ENCODE measurements around the gene NATD1. TPM values are rescaled to one million over a fixed set of nuclear protein-coding genes. Genes with fewer than 3 reads are reported as not detected.

NATD1 gene
- total and polyA plus RNA-seq, 9 of the 15 experiments (the other 6 are each of a cell fraction or from before 2014, with no cell fraction given): 0.24 to 5.4 (median 1.6) TPM

DNA sequence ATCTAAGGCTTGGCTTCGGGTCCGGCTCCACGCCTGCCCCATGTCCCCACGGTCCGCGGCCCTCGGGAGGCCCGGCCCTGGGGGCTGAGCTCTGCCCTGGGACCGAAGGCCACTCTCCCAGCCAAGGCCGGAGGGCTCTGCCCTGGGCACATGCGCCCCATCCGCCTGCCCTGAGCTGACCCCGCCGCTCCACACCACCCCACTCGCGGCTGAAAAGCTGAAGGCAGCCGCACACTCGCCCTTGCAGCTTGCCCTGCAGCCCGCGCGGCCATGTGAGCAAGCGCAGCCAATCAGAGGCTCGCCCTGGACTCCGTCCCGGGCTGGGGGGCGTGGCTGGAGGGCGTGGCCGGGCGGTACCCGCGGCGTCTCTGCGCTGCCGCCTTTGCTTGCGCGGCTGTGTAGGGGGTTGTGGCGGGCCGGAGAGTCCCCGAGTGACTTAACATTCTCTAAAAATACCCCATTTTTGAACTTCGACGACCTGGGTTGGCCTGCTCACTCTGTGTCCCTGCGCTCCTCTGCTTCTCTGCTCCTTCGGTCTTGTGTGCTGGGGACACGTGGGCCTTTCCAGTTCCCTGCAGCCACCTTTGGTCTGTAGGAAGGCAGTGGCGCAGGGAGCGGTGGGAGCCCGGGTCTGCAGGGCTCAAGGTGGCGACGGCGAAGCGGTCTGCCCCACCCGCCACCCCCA is 22.5 kb upstream of the NATD1 start:
- H3K36me3 ChIP-seq (ENCODE audit: control insufficient read depth, insufficient read depth, low read length): no peaks in the 10 kb centered on the region
- peak; percentile 95 for ATAC-seq
- no TSS peak for BruUV-seq (replicated peaks)
- 3% methylated on average over 16 of the region's 52 CpGs for WGBS (ENCODE audit: insufficient coverage, low coverage, missing lambda C conversion rate)
- H3K9me1 ChIP-seq (ENCODE audit: control insufficient read depth, insufficient read depth, low read length): no peaks in the 10 kb centered on the region
- H3K4me2 ChIP-seq (ENCODE audit: insufficient read depth, low read length): peak overlapping the region; percentile 79
- DNase-seq (ENCODE audit: extremely low read depth in 1 of 4, low spot score in 3 of 4): peak; percentile 88 to 95 (median 93)
- H3K79me2 ChIP-seq (ENCODE audit: control insufficient read depth, insufficient read depth, low read length): no peaks in the 10 kb centered on the region
- in situ Hi-C loops (cut with MboI) (loop anchor here (10.0 to 25.0 kb wide), 2 partner anchors 239 to 787 kb away; no protein-coding TSS in a partner anchor), intact Hi-C loops (cut with micrococcal nuclease) (no loop called here)
- ChIA-PET POLR2A (interaction anchor here (0.6 to 1.0 kb wide), 2 partner anchors 10 to 78 kb away, joined by 3 read pairs; no protein-coding TSS in a partner anchor), CTCF (ENCODE audit: low intra/inter-chr PET ratio) (no interaction called here)
- H3K4me1 ChIP-seq (replicated peaks in 1 of 2; ENCODE audit: control insufficient read depth in 2 of 2, insufficient read depth in 2 of 2, low read length in 2 of 2): peaks cover 28 to 51% of the 10 kb centered on the region in 2 experiments; a peak in 4 of 5 replicates
- H4K20me1 ChIP-seq (replicated peaks; ENCODE audit: control insufficient read depth, insufficient read depth, low read length): peaks cover 3% of the 10 kb centered on the region; the same call in 1 of the 2 replicates
- FAIRE-seq: peak; percentile 80
- peak overlapping the region; percentile 44 for H3K4me3 ChIP-seq
- H3K9me3 ChIP-seq (replicated peaks; ENCODE audit: control insufficient read depth, insufficient read depth, low read depth, low read length): no peaks in the 10 kb centered on the region
- H3K27ac ChIP-seq (ENCODE audit: extremely low read depth, low read depth, low read length): peak overlapping the region; percentile 31; the same call in 2 of the 3 replicates
- H3K9ac ChIP-seq (ENCODE audit: insufficient read depth in 1 of 2, low read depth in 2 of 2, low read length in 2 of 2): peak overlapping the region; percentile 45 to 89
- H3K27me3 ChIP-seq (ENCODE audit: control insufficient read depth in 2 of 2, insufficient read depth in 2 of 2, low read length in 2 of 2): no peaks in the 10 kb centered on the region
- peak overlapping the region; percentile 94 for H2AFZ ChIP-seq (ENCODE audit: low read depth, low read length)
- TF ChIP-seq, protein P1, sequence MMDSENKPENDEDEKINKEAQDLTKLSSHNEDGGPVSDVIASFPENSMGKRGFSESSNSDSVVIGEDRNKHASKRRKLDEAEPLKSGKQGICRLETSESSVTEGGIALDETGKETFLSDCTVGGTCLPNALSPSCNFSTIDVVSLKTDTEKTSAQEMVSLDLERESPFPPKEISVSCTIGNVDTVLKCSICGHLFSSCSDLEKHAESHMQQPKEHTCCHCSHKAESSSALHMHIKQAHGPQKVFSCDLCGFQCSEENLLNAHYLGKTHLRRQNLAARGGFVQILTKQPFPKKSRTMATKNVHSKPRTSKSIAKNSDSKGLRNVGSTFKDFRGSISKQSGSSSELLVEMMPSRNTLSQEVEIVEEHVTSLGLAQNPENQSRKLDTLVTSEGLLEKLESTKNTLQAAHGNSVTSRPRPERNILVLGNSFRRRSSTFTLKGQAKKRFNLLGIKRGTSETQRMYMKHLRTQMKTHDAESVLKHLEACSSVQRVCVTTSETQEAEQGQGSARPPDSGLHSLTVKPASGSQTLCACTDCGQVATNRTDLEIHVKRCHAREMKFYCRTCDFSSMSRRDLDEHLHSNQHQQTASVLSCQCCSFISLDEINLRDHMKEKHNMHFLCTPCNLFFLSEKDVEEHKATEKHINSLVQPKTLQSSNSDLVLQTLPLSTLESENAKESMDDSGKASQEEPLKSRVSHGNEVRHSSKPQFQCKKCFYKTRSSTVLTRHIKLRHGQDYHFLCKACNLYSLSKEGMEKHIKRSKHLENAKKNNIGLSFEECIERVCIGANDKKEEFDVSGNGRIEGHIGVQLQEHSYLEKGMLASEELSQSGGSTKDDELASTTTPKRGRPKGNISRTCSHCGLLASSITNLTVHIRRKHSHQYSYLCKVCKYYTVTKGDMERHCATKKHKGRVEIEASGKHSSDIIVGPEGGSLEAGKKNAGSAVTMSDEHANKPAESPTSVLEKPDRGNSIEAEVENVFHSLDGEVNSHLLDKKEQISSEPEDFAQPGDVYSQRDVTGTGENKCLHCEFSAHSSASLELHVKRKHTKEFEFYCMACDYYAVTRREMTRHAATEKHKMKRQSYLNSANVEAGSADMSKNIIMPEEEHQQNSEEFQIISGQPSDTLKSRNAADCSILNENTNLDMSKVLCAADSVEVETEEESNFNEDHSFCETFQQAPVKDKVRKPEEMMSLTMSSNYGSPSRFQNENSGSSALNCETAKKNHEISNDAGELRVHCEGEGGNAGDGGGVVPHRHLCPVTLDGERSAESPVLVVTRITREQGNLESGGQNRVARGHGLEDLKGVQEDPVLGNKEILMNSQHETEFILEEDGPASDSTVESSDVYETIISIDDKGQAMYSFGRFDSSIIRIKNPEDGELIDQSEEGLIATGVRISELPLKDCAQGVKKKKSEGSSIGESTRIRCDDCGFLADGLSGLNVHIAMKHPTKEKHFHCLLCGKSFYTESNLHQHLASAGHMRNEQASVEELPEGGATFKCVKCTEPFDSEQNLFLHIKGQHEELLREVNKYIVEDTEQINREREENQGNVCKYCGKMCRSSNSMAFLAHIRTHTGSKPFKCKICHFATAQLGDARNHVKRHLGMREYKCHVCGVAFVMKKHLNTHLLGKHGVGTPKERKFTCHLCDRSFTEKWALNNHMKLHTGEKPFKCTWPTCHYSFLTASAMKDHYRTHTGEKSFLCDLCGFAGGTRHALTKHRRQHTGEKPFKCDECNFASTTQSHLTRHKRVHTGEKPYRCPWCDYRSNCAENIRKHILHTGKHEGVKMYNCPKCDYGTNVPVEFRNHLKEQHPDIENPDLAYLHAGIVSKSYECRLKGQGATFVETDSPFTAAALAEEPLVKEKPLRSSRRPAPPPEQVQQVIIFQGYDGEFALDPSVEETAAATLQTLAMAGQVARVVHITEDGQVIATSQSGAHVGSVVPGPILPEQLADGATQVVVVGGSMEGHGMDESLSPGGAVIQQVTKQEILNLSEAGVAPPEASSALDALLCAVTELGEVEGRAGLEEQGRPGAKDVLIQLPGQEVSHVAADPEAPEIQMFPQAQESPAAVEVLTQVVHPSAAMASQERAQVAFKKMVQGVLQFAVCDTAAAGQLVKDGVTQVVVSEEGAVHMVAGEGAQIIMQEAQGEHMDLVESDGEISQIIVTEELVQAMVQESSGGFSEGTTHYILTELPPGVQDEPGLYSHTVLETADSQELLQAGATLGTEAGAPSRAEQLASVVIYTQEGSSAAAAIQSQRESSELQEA (IDR thresholded peaks at IDR 0.05; ENCODE audit: low read depth): no peak
- TF ChIP-seq ZNF224 (CRISPR knock-in tag; IDR thresholded peaks at IDR 0.05) (no peak), CBX3 (IDR thresholded peaks at IDR 0.05; ENCODE audit: borderline replicate concordance in 1 of 2, low read length in 2 of 2) (no peak), RAD51 (IDR thresholded peaks at IDR 0.05; ENCODE audit: borderline replicate concordance, low read depth) (peak; percentile 90)
- TF ChIP-seq, protein P2, sequence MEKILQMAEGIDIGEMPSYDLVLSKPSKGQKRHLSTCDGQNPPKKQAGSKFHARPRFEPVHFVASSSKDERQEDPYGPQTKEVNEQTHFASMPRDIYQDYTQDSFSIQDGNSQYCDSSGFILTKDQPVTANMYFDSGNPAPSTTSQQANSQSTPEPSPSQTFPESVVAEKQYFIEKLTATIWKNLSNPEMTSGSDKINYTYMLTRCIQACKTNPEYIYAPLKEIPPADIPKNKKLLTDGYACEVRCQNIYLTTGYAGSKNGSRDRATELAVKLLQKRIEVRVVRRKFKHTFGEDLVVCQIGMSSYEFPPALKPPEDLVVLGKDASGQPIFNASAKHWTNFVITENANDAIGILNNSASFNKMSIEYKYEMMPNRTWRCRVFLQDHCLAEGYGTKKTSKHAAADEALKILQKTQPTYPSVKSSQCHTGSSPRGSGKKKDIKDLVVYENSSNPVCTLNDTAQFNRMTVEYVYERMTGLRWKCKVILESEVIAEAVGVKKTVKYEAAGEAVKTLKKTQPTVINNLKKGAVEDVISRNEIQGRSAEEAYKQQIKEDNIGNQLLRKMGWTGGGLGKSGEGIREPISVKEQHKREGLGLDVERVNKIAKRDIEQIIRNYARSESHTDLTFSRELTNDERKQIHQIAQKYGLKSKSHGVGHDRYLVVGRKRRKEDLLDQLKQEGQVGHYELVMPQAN (IDR thresholded peaks at IDR 0.05; ENCODE audit: borderline replicate concordance): no peak
- TF ChIP-seq, protein P3, sequence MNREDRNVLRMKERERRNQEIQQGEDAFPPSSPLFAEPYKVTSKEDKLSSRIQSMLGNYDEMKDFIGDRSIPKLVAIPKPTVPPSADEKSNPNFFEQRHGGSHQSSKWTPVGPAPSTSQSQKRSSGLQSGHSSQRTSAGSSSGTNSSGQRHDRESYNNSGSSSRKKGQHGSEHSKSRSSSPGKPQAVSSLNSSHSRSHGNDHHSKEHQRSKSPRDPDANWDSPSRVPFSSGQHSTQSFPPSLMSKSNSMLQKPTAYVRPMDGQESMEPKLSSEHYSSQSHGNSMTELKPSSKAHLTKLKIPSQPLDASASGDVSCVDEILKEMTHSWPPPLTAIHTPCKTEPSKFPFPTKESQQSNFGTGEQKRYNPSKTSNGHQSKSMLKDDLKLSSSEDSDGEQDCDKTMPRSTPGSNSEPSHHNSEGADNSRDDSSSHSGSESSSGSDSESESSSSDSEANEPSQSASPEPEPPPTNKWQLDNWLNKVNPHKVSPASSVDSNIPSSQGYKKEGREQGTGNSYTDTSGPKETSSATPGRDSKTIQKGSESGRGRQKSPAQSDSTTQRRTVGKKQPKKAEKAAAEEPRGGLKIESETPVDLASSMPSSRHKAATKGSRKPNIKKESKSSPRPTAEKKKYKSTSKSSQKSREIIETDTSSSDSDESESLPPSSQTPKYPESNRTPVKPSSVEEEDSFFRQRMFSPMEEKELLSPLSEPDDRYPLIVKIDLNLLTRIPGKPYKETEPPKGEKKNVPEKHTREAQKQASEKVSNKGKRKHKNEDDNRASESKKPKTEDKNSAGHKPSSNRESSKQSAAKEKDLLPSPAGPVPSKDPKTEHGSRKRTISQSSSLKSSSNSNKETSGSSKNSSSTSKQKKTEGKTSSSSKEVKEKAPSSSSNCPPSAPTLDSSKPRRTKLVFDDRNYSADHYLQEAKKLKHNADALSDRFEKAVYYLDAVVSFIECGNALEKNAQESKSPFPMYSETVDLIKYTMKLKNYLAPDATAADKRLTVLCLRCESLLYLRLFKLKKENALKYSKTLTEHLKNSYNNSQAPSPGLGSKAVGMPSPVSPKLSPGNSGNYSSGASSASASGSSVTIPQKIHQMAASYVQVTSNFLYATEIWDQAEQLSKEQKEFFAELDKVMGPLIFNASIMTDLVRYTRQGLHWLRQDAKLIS (CRISPR knock-in tag; IDR thresholded peaks at IDR 0.05): no peak

Data from K562 (cell line).